Measurements from ENCODE around the gene CFAP20DC. TPM values are rescaled to one million over a fixed set of nuclear protein-coding genes. Genes with fewer than 3 reads are reported as not detected.
A peak's percentile ranks its signal among the peaks of the same experiment; 100 is the strongest.

Gene CFAP20DC
- total and polyA plus RNA-seq, 2 of the 4 experiments (the other 2 are of a cell fraction), result 1.2 to 1.6 TPM

- DNase-seq, result peak; percentile 87
- Histone ChIP-seq H2AK9ac (replicated peaks; ENCODE audit: low read depth, low read length, poor library complexity) (no peak overlapping the region), H3K56ac (ENCODE audit: extremely low read depth, insufficient read depth, low read length) (no peak overlapping the region), H3K4me1 (ENCODE audit: control insufficient read depth, insufficient read depth, low read length) (peaks cover 9% of the 10 kb centered on the region; the same call in 1 of the 2 replicates), H3K4ac (ENCODE audit: low read depth, low read length) (no peak overlapping the region), H3K27me3 (ENCODE audit: control insufficient read depth, insufficient read depth, low read length) (no peaks in the 10 kb centered on the region), H4K5ac (ENCODE audit: low read depth, low read length) (no peak overlapping the region), H3K27ac (ENCODE audit: insufficient read depth, low read length) (no peak overlapping the region), H3K9me3 (ENCODE audit: control insufficient read depth, insufficient read depth, low read length) (peaks cover 3% of the 10 kb centered on the region; the same call in 1 of the 2 replicates), H3K14ac (replicated peaks; ENCODE audit: low read depth, low read length) (no peak overlapping the region), H3K4me3 (ENCODE audit: insufficient read depth, low read depth, low read length) (no peak overlapping the region), H4K8ac (ENCODE audit: low read depth in 2 of 2, low read length in 2 of 2) (no peak overlapping the region), H3K18ac (ENCODE audit: low read depth, low read length) (no peak overlapping the region), H3K4me2 (ENCODE audit: low read depth, low read length) (peak overlapping the region; percentile 37; the same call in 1 of the 2 replicates), H2BK120ac (ENCODE audit: low read depth, low read length) (peak overlapping the region; percentile 37; the same call in 1 of the 2 replicates), H2BK15ac (ENCODE audit: low read depth, low read length) (no peak overlapping the region), H2BK5ac (ENCODE audit: low read depth, low read length, poor library complexity, severe bottlenecking) (peak overlapping the region; percentile 79), H4K91ac (ENCODE audit: insufficient read depth, low read depth, low read length) (no peak overlapping the region), H3K23ac (ENCODE audit: low read depth, low read length) (no peak overlapping the region), H3K79me1 (ENCODE audit: low read depth in 1 of 2, low read length in 2 of 2) (no peaks in the 10 kb centered on the region), H3K36me3 (ENCODE audit: control insufficient read depth, insufficient read depth, low read length) (no peaks in the 10 kb centered on the region), H2AK5ac (ENCODE audit: low read depth, low read length) (no peak overlapping the region), H4K20me1 (ENCODE audit: insufficient read depth, low read length) (no peaks in the 10 kb centered on the region), H3K9ac (ENCODE audit: low read depth, low read length) (no peak overlapping the region), H2AFZ (replicated peaks; ENCODE audit: low read length, poor library complexity) (no peak overlapping the region), H2BK20ac (ENCODE audit: low read depth, low read length) (no peak overlapping the region), H3K9me1 (ENCODE audit: insufficient read depth, low read length) (no peaks in the 10 kb centered on the region)
- in situ Hi-C loops (cut with MboI; ENCODE audit: low sequenced_read_pairs), result loop anchor here (25.0 kb wide), 3 partner anchors 427 to 823 kb away; no protein-coding TSS in a partner anchor
- ChIA-PET POLR2A (ENCODE audit: unreplicated experiment) (interaction anchor here (0.7 kb wide), 1 partner anchor 466 kb away, joined by 3 read pairs; no protein-coding TSS in a partner anchor), CTCF (no interaction called here)
- BruUV-seq (replicated peaks), result no TSS peak
- no peak for TF ChIP-seq CHD1 (IDR thresholded peaks at IDR 0.05; ENCODE audit: low read depth, low read length)
- TF ChIP-seq ELK1 (IDR thresholded peaks at IDR 0.05; ENCODE audit: borderline replicate concordance, low read depth, low read length), result no peak
- TF ChIP-seq MAZ (IDR thresholded peaks at IDR 0.05; ENCODE audit: borderline replicate concordance, low read depth, low read length), result no peak
- TF ChIP-seq RFX5 (IDR thresholded peaks at IDR 0.05; ENCODE audit: low read depth, low read length), result no peak
- TF ChIP-seq BHLHE40 (IDR thresholded peaks at IDR 0.05; ENCODE audit: low read depth, low read length), result no peak
- no peak for TF ChIP-seq POLR2A (IDR thresholded peaks at IDR 0.05; ENCODE audit: low read depth, low read length)
- TF ChIP-seq FOS (IDR thresholded peaks at IDR 0.05; ENCODE audit: low read depth, low read length), result 0 out of 2 replicates have a peak, but pooled peaks have one; percentile 6
- TF ChIP-seq MAFK (IDR thresholded peaks at IDR 0.05; ENCODE audit: low read depth, low read length), result peak; percentile 11; the same call in 1 of the 2 replicates
- TF ChIP-seq MXI1 (IDR thresholded peaks at IDR 0.05; ENCODE audit: borderline replicate concordance, low read depth, low read length), result no peak
- TF ChIP-seq RCOR1 (IDR thresholded peaks at IDR 0.05; ENCODE audit: insufficient replicate concordance, low read length), result no peak
- no peak for TF ChIP-seq RAD21 (IDR thresholded peaks at IDR 0.05; ENCODE audit: low read length)
- no peak for TF ChIP-seq NFE2L2 (IDR thresholded peaks at IDR 0.05; ENCODE audit: low read depth, low read length)
- TF ChIP-seq, protein P1, sequence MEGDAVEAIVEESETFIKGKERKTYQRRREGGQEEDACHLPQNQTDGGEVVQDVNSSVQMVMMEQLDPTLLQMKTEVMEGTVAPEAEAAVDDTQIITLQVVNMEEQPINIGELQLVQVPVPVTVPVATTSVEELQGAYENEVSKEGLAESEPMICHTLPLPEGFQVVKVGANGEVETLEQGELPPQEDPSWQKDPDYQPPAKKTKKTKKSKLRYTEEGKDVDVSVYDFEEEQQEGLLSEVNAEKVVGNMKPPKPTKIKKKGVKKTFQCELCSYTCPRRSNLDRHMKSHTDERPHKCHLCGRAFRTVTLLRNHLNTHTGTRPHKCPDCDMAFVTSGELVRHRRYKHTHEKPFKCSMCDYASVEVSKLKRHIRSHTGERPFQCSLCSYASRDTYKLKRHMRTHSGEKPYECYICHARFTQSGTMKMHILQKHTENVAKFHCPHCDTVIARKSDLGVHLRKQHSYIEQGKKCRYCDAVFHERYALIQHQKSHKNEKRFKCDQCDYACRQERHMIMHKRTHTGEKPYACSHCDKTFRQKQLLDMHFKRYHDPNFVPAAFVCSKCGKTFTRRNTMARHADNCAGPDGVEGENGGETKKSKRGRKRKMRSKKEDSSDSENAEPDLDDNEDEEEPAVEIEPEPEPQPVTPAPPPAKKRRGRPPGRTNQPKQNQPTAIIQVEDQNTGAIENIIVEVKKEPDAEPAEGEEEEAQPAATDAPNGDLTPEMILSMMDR (conservative IDR thresholded peaks at IDR 0.05; ENCODE audit: low read depth, low read length), result no peak
- no peak for TF ChIP-seq SMC3 (IDR thresholded peaks at IDR 0.05; ENCODE audit: low read depth, low read length)
- no peak for TF ChIP-seq USF2 (IDR thresholded peaks at IDR 0.05; ENCODE audit: low read depth, low read length)
- intact Hi-C loops (cut with micrococcal nuclease), result loop anchor here (10.0 kb wide), 1 partner anchor 424 kb away; no protein-coding TSS in a partner anchor
- dilution Hi-C loops (cut with HindIII; ENCODE audit: low sequenced_read_pairs, unreplicated experiment), result no loop called here
- ATAC-seq (ENCODE audit: low read depth), result peak; percentile 76
Measured at GRCh38 chr3:58989163-58989562, 60.7 kb downstream of the CFAP20DC start.
